ENCODE results near the gene NDST1. TPM values are rescaled to one million over a fixed set of nuclear protein-coding genes. Genes with fewer than 3 reads are reported as not detected.

NDST1 gene
- total RNA-seq, 1 donor from 2014 or later = 60.4 TPM

GRCh38 chr5:150587856-150588595 is 80.1 kb downstream of the NDST1 start:
- ATAC-seq (no peak), DNase-seq (ENCODE audit: missing footprints) (peak; percentile 53)
- intact Hi-C loops (cut with DNase I) = no loop called here

DNA sequence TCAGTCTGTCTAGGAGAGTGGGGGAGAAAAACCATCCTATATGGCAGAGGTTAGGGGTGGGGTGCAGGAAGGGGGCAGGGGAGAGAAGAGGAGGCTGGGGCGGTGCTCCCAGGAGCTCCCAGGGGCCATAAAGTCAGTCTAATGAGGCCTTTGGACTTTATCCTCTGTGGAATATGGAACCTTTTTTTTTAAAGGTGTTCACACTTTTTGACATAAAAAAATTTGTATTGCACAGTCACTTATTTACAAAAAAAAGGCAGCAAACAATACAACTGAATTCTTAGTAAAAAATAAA is 80.6 kb downstream of the NDST1 start:
- intact Hi-C loops (cut with DNase I) = no loop called here
- DNase-seq (ENCODE audit: missing footprints) (no peak), ATAC-seq (no peak)

- DNase-seq (ENCODE audit: missing footprints) (peak; percentile 83), ATAC-seq (peak; percentile 78)
- intact Hi-C loops (cut with DNase I) = loop anchor here (2.0 kb wide), 1 partner anchor 67 kb away; no protein-coding TSS in a partner anchor
Observed at GRCh38 chr5:150589862-150590601, 82.1 kb downstream of the NDST1 start.

DNA sequence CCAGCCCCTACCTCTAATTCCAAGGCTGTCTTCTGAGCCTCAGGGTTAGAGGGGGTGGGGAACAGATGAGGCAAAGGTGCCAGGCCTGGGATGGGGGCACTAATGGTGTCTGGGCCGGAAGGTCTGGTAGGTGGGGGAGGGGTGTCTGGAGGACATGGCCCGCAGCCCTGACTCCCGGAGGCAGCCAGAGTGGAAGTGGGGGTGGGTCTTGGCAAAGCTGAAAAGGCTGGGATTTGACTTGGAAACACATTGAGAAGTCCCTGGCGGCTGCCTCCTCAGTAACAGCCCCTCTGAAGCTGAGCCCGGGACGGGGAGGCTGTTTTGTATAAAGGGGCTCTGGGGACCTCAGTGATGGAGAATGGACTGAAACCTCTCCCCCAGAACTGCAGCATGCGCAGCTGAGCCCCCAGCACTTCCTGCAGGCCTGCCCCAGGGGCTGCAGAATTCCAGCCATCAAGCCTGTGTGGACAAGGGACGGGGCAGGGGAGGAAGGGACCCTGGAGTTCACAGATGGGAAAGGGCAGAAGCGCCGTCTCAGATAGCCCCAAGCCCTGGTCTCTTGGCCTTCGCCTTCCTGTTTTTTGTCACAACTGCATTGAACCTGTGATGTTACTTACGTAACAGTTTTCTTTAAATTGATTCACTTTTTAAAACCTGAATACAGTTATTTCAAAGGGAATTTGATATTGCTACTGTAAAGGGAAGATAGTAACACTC is 83.2 kb downstream of the NDST1 start:
- ATAC-seq = peak; percentile 76
- intact Hi-C loops (cut with DNase I) = loop anchor here (2.0 kb wide), 1 partner anchor 66 kb away; no protein-coding TSS in a partner anchor

GRCh38 chr5:150593593-150593992 is 85.7 kb downstream of the NDST1 start:
- DNase-seq (ENCODE audit: missing footprints) (no peak), ATAC-seq (no peak)
- intact Hi-C loops (cut with DNase I) = no loop called here

More for the DNA sequence above, 83.2 kb downstream of the NDST1 start:
- peak; percentile 85 for DNase-seq (ENCODE audit: missing footprints)

DNA sequence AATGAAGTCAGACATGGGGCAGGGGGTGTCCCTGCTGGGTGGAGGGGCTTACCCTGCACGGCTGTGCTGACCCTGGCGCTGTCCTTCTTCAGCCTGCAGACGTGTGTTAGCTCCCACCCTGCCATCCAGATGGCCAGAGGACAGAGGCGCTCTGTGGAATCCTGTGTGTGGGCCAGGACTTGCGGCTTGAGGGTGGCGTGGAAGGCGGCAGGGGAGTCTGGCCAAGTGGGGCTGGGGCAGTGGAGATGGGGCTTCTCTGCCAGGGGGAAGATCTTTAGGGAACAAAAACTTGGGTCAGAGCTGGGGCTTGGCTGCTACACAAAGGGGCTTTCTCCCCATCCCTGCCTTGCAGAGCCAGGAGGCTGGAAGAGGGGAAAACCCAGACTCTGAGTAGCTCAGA is 86.1 kb downstream of the NDST1 start:
- intact Hi-C loops (cut with DNase I) = loop anchor here (2.0 kb wide), 1 partner anchor 29 kb away; no protein-coding TSS in a partner anchor
- DNase-seq (ENCODE audit: missing footprints) = peak; percentile 62
- no peak for ATAC-seq

- ATAC-seq (no peak), DNase-seq (ENCODE audit: missing footprints) (peak; percentile 58)
- intact Hi-C loops (cut with DNase I) = loop anchor here (2.0 kb wide), 1 partner anchor 27 kb away; no protein-coding TSS in a partner anchor
Observed at GRCh38 chr5:150595466-150596031, 87.6 kb downstream of the NDST1 start.

- intact Hi-C loops (cut with DNase I) = no loop called here
Observed at GRCh38 chr5:150596313-150596712, 88.4 kb downstream of the NDST1 start.

DNA sequence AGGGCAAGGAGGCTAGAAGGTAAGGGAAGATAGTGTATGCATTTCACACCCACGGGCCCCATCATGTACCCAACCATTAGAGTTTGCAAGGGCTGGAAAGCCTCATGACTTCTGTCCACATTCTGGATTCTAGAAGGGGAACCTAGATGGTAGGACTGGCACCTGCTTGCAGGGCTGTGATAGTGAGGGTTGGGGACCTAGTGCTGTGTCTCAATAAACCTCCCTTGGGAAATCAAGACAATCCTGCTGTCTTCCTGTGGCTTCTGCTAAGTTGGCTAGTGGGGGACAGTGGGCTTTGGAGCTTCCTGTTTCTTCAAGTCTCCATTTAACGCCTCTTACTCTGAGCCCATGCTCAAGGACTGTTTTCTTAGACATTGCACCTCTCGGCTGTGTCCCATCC is 88.9 kb downstream of the NDST1 start:
- intact Hi-C loops (cut with DNase I) = no loop called here
- DNase-seq (ENCODE audit: missing footprints) (no peak), ATAC-seq (no peak)

More at GRCh38 chr5:150596313-150596712, 88.4 kb downstream of the NDST1 start:
- no peak for ATAC-seq
- DNase-seq (ENCODE audit: missing footprints) = peak; percentile 62

- ATAC-seq (no peak), DNase-seq (ENCODE audit: missing footprints) (peak; percentile 52)
- intact Hi-C loops (cut with DNase I) = no loop called here
Observed at GRCh38 chr5:150598006-150598405, 90.1 kb downstream of the NDST1 start.

- DNase-seq (ENCODE audit: missing footprints) = peak; percentile 50
- ATAC-seq = no peak
- intact Hi-C loops (cut with DNase I) = no loop called here
Observed at GRCh38 chr5:150598821-150599273, 90.9 kb downstream of the NDST1 start.

GRCh38 chr5:150599281-150599680 is 91.3 kb downstream of the NDST1 start:
- intact Hi-C loops (cut with DNase I) = no loop called here
- ATAC-seq = no peak
- peak; percentile 11 for DNase-seq (ENCODE audit: missing footprints)

GRCh38 chr5:150599917-150600511 is 92.1 kb downstream of the NDST1 start:
- intact Hi-C loops (cut with DNase I) = no loop called here
- peak; percentile 53 for ATAC-seq

GRCh38 chr5:150600616-150601490 is 92.9 kb downstream of the NDST1 start:
- intact Hi-C loops (cut with DNase I) = no loop called here
- no peak for ATAC-seq
- peak; percentile 45 for DNase-seq (ENCODE audit: missing footprints)

More at GRCh38 chr5:150599917-150600511, 92.1 kb downstream of the NDST1 start:
- DNase-seq (ENCODE audit: missing footprints) = peak; percentile 90

DNA sequence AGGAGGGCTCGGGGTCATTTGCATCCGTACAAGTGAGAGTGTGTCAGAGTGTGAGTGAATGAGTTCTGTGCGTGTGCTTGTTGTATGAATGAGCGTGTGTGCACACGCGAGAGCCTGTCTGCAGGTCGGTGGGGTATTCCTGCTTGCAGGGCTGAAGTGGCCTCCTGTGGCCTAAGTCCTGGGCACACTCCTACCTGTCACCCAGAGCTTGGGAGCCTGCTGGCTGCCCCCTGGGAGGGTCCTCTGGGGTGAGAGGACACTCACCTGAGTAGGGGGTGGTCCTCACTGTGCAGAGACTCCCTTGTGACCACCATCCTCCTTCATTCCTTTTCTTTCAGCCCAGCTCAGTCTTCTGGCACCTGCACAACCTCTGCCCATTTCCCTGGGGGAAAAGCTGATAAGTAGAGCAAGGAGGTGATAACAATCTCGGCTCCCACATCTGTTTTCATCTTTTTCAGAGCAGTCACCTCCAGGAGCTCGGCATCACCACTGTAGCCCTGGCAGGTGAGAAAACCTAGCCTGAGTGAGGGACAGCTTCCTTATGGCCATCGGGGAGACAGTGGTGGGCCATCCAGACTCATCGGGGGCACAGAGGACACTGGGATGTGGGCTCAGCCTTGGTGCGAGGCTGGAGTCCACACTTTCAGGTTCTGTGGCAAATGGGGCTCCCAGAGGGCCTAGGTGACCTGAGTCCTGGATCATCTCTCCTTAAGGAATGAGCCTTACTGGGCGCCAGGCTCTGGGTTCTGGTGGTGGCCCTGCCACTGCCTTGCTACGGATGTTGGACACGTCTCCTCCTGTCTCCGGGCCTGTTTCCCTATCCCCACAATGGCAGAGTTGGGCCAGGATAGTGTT is 93.8 kb downstream of the NDST1 start:
- DNase-seq (ENCODE audit: missing footprints) (peak; percentile 26), ATAC-seq (no peak)
- intact Hi-C loops (cut with DNase I) = no loop called here

GRCh38 chr5:150603052-150603451 is 95.1 kb downstream of the NDST1 start:
- DNase-seq (ENCODE audit: missing footprints) (peak; percentile 73), ATAC-seq (peak; percentile 35)
- intact Hi-C loops (cut with DNase I) = no loop called here

DNA sequence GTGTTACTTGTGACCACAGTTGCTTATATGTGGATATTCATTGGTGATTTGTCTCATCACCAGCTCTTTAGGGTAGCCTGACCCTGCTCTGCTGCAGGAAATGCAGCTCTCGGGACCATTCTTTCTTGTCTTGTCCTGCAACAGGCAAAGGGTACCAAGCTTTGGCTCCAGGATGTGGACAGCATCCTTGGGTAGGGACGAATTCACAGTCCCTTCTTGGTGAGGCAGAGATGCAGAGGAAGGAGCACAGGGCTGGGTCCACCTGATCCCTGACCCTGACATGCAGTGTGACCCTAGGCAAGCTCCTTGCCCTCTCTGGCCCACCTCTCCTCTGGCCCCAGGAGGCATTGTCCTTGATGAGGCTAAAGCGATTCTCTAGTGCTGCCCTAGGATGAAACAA is 95.6 kb downstream of the NDST1 start:
- intact Hi-C loops (cut with DNase I) = no loop called here
- DNase-seq (ENCODE audit: missing footprints) (no peak), ATAC-seq (peak; percentile 3)

All from Right ventricle myocardium inferior (tissue), 1 donor.